IPS-20b (cell line): ENCODE data around the gene LRP3.
"Not testable (repeated sequence)": the region's sequence is repeated elsewhere in the genome, so short reads cannot be mapped to it uniquely, and the experiment has no call there.

Experiments
- H3K27ac ChIP-seq: one replicate; pipeline ENCODE4 v1.5.1; 2013; ENCODE audit warnings: low read length
- H3K27me3 ChIP-seq: 2 replicates; pipeline ENCODE4 v1.6.1; 2013; ENCODE audit warnings: mild to moderate bottlenecking, low read length, inconsistent platforms; ENCODE audit not compliant: insufficient read depth
- H3K36me3 ChIP-seq: 2 replicates; pipeline ENCODE4 v1.6.1; 2013; ENCODE audit warnings: low read depth, mild to moderate bottlenecking, inconsistent platforms, low read length, moderate library complexity; ENCODE audit not compliant: insufficient read depth
- H3K4me1 ChIP-seq: 2 replicates; pipeline ENCODE4 v1.6.1; 2013; ENCODE audit warnings: mild to moderate bottlenecking, control low read depth, inconsistent platforms, low read length, moderate library complexity; ENCODE audit not compliant: insufficient read depth
- H3K4me3 ChIP-seq: 2 replicates; pipeline ENCODE4 v1.5.1; 2013; ENCODE audit warnings: mild to moderate bottlenecking, low read length, inconsistent platforms
- H3K9ac ChIP-seq: 2 replicates; pipeline ENCODE4 v1.6.1; 2013; ENCODE audit warnings: low read depth, mild to moderate bottlenecking, inconsistent platforms, low read length, moderate library complexity
- H3K9me3 ChIP-seq: 2 replicates; pipeline ENCODE4 v1.6.1; 2013; ENCODE audit warnings: mild to moderate bottlenecking, low read depth, low read length, inconsistent platforms; ENCODE audit not compliant: insufficient read depth

The LRP3 gene

GRCh38 chr19:33212436-33213172 is 18.5 kb downstream of the LRP3 start:
- no peaks in the 10 kb centered on the region for H3K9me3 ChIP-seq
- H3K27me3 ChIP-seq = no peaks in the 10 kb centered on the region
- no peaks in the 10 kb centered on the region for H3K36me3 ChIP-seq
- no peak overlapping the region for H3K9ac ChIP-seq
- H3K27ac ChIP-seq = no peak overlapping the region
- no peaks in the 10 kb centered on the region for H3K4me1 ChIP-seq
- no peak overlapping the region for H3K4me3 ChIP-seq

- Histone ChIP-seq H3K36me3 (no peaks in the 10 kb centered on the region), H3K9me3 (no peaks in the 10 kb centered on the region), H3K27ac (no peak overlapping the region), H3K4me3 (no peak overlapping the region), H3K9ac (no peak overlapping the region), H3K4me1 (no peaks in the 10 kb centered on the region), H3K27me3 (no peaks in the 10 kb centered on the region)
These were observed 20.5 kb downstream of the LRP3 start for GRCh38 chr19:33214596-33214995.

GRCh38 chr19:33215438-33216197 is 21.5 kb downstream of the LRP3 start:
- Histone ChIP-seq H3K9ac (no peak overlapping the region), H3K27me3 (no peaks in the 10 kb centered on the region), H3K36me3 (no peaks in the 10 kb centered on the region), H3K27ac (no peak overlapping the region), H3K4me3 (no peak overlapping the region), H3K9me3 (no peaks in the 10 kb centered on the region), H3K4me1 (no peaks in the 10 kb centered on the region)

- no peak overlapping the region for H3K27ac ChIP-seq
These were observed 22.2 kb downstream of the LRP3 start for GRCh38 chr19:33216198-33216830.

GRCh38 chr19:33217881-33218280 is 23.8 kb downstream of the LRP3 start:
- Histone ChIP-seq H3K4me1 (no peaks in the 10 kb centered on the region), H3K4me3 (no peak overlapping the region), H3K9me3 (no peaks in the 10 kb centered on the region), H3K27me3 (peaks cover 5% of the 10 kb centered on the region; the same call in 1 of the 2 replicates), H3K36me3 (no peaks in the 10 kb centered on the region), H3K27ac (no peak overlapping the region), H3K9ac (no peak overlapping the region)

More at GRCh38 chr19:33216198-33216830, 22.2 kb downstream of the LRP3 start:
- Histone ChIP-seq H3K4me3 (no peak overlapping the region), H3K9ac (no peak overlapping the region), H3K4me1 (no peaks in the 10 kb centered on the region), H3K36me3 (no peaks in the 10 kb centered on the region), H3K9me3 (no peaks in the 10 kb centered on the region), H3K27me3 (no peaks in the 10 kb centered on the region)

GRCh38 chr19:33219261-33219815 is 25.2 kb downstream of the LRP3 start:
- no peak overlapping the region for H3K4me3 ChIP-seq
- H3K36me3 ChIP-seq = no peaks in the 10 kb centered on the region
- peaks cover 18% of the 10 kb centered on the region for H3K27me3 ChIP-seq
- no peak overlapping the region for H3K9ac ChIP-seq
- H3K9me3 ChIP-seq = no peaks in the 10 kb centered on the region
- no peaks in the 10 kb centered on the region for H3K4me1 ChIP-seq
- H3K27ac ChIP-seq = no peak overlapping the region

- Histone ChIP-seq H3K36me3 (no peaks in the 10 kb centered on the region), H3K4me3 (no peak overlapping the region), H3K9me3 (no peaks in the 10 kb centered on the region), H3K4me1 (no peaks in the 10 kb centered on the region), H3K9ac (no peak overlapping the region), H3K27ac (no peak overlapping the region), H3K27me3 (peaks cover 26% of the 10 kb centered on the region)
These were observed 26.0 kb downstream of the LRP3 start for GRCh38 chr19:33220115-33220514.

- Histone ChIP-seq H3K9me3 (no peaks in the 10 kb centered on the region), H3K27ac (no peak overlapping the region), H3K9ac (no peak overlapping the region), H3K27me3 (peaks cover 32% of the 10 kb centered on the region), H3K4me3 (no peak overlapping the region), H3K4me1 (no peaks in the 10 kb centered on the region), H3K36me3 (no peaks in the 10 kb centered on the region)
These were observed 26.6 kb downstream of the LRP3 start for GRCh38 chr19:33220735-33221134.

- Histone ChIP-seq H3K27ac (no peak overlapping the region), H3K4me1 (no peaks in the 10 kb centered on the region), H3K9ac (no peak overlapping the region), H3K4me3 (no peak overlapping the region), H3K27me3 (peaks cover 41% of the 10 kb centered on the region), H3K36me3 (no peaks in the 10 kb centered on the region), H3K9me3 (no peaks in the 10 kb centered on the region)
These were observed 27.5 kb downstream of the LRP3 start for GRCh38 chr19:33221638-33222037.

GRCh38 chr19:33222255-33222654 is 28.1 kb downstream of the LRP3 start:
- not testable (repeated sequence) for H3K4me1 ChIP-seq, H3K9me3 ChIP-seq, H3K27ac ChIP-seq, H3K4me3 ChIP-seq, H3K36me3 ChIP-seq, H3K9ac ChIP-seq
- H3K27me3 ChIP-seq = peaks cover 47% of the 10 kb centered on the region

- no peak overlapping the region for H3K27ac ChIP-seq
- H3K36me3 ChIP-seq = no peaks in the 10 kb centered on the region
- H3K4me1 ChIP-seq = no peaks in the 10 kb centered on the region
- H3K9me3 ChIP-seq = peaks cover 15% of the 10 kb centered on the region
- H3K27me3 ChIP-seq = peaks cover 54% of the 10 kb centered on the region
- H3K9ac ChIP-seq = no peak overlapping the region
- peak overlapping the region; percentile 68; the same call in 1 of the 2 replicates for H3K4me3 ChIP-seq
These were observed 30.7 kb downstream of the LRP3 start for GRCh38 chr19:33224694-33225457.
